Measurements from ENCODE around the gene PSMD12.
"Not testable (repeated sequence)": the region's sequence is repeated elsewhere in the genome, so short reads cannot be mapped to it uniquely, and the experiment has no call there.

The PSMD12 gene

GRCh38 chr17:67358612-67359011 lies 7.8 kb downstream of the PSMD12 start:
- DNase-seq (ENCODE audit: low read depth), result no peak

GRCh38 chr17:67353929-67354574 lies 12.3 kb downstream of the PSMD12 start:
- DNase-seq (ENCODE audit: low read depth), result no peak

- no peak for DNase-seq (ENCODE audit: low read depth)
Measured at GRCh38 chr17:67353161-67353560, 13.2 kb downstream of the PSMD12 start.

- no peak for DNase-seq (ENCODE audit: low read depth)
Measured at GRCh38 chr17:67349420-67349819, 17.0 kb downstream of the PSMD12 start.

- DNase-seq (ENCODE audit: low read depth), result no peak
Measured at GRCh38 chr17:67347826-67348225, 18.6 kb downstream of the PSMD12 start.

DNA sequence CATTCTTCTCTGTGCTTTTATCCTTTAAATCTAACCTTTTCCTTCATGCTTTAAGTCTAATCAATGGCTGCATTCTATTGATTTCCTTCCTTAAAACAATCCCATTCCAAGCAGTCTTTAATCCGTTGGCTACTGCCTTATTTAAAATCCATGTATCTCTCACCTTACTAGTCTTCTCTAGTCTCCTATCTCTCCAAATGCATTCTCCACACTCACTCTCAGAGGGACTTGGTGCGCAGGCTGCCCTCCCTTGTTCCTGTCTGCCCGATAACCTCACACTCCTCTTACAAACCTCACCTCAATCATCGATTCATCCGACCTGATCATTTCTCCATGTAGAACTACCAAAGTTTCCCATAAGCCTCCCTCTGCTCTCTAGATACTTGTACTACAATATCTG lies 23.1 kb downstream of the PSMD12 start:
- no peak for DNase-seq (ENCODE audit: low read depth)

GRCh38 chr17:67338353-67338752 lies 28.0 kb downstream of the PSMD12 start:
- not testable (repeated sequence) for DNase-seq (ENCODE audit: low read depth)

DNA sequence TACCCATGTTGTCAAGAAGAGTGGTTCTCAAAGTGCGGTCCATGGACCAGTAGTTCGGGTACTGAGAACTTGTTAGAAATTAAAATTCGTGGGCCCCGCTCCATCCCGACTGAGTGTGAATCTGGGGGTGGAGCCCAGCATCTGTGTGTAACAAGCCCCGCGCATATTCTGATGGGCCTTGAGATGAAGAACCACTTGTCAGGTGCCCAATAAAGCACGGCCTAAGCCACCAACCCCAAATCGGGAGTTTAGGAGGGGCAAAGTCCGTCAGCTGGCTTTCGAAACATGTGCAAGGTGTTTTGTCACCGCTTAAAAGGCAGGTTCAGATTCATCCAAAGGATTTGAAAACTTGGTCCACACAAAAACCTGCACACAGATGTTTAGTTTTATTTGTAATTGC lies 29.5 kb downstream of the PSMD12 start:
- DNase-seq (ENCODE audit: low read depth), result no peak

- no peak for DNase-seq (ENCODE audit: low read depth)
Measured at GRCh38 chr17:67335245-67335835, 31.0 kb downstream of the PSMD12 start.

GRCh38 chr17:67332162-67332508 lies 34.2 kb downstream of the PSMD12 start:
- DNase-seq (ENCODE audit: low read depth), result not testable (repeated sequence)

- DNase-seq (ENCODE audit: low read depth), result not testable (repeated sequence)
Measured at GRCh38 chr17:67331381-67332161, 34.8 kb downstream of the PSMD12 start.

DNA sequence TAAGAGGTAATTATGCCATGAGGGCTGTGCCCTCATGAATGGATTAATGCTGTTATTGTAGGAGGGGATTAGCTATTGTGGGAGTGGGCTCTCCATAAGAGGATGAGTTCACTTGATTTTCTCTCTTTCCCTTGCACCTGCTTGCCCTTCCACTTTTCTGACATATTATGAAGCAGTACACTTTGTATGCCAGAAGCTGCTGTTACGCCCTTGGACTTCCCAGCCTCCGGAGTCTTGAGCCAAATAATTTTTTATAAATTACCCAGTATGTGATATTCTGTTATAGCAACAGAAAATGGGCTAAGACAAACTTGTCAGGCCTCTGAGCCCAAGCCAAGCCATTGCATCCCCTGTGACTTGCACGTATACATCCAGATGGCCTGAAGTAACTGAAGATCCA lies 38.4 kb downstream of the PSMD12 start:
- no peak for DNase-seq (ENCODE audit: low read depth)

GRCh38 chr17:67326959-67327745 lies 39.2 kb downstream of the PSMD12 start:
- DNase-seq (ENCODE audit: low read depth), result not testable (repeated sequence)

GRCh38 chr17:67326440-67326839 lies 39.9 kb downstream of the PSMD12 start:
- no peak for DNase-seq (ENCODE audit: low read depth)

DNA sequence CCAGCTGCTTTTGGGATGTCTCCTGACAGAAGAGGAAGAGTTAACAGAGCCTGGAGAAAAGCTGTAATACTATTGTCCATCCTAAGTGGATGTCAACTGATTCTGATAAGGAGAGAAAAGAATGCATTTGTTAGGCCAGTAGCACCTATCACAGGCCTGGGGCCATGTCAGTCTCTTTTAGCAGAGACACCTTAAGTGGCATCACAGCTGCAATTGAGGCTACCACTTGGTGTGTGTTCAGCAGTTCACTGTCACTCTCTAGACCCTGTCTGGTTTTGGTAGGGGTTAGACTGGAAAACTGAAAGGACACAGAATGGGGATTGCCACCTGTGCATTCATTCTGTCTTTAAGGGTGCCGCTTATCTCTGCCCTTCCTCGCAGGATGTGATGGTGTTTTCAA lies 42.0 kb downstream of the PSMD12 start:
- DNase-seq (ENCODE audit: low read depth), result no peak

- DNase-seq (ENCODE audit: low read depth), result no peak
Measured at GRCh38 chr17:67323445-67323844, 42.9 kb downstream of the PSMD12 start.

DNA sequence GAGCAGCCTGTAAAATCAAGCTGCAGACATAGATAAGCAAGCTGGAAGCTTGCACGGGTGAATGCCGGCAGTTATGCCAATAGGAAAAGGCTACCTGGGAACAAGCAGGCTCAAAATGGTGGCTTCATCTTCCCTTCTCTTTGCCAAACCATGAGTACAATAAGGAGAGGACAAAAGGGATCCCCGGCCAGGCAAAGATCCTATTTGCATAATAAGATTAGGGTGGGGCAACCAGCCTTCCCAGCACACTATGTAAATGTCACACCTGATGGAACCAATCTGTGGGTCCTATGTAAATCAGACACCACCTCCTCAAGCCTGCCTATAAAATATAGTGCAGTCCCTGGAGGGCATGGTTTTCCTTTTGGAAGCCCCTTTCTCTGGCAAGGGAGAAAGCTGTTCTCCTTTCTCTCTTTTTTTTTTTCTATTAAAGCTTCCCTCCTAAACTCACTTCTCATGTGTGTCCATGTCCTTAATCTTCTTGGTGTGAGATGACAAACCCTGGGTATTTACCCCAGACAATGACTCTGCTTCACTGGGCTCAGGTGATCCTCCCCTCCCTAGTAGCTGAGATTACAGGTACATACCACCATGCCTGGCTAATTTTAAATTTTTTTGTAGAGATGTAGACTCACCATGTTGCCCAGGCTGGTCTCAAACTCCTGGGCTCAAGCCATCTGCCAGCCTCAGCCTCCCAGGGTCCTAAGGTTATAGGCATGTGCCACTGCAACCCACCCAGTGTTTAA lies 44.2 kb downstream of the PSMD12 start:
- DNase-seq (ENCODE audit: low read depth), result no peak

DNA sequence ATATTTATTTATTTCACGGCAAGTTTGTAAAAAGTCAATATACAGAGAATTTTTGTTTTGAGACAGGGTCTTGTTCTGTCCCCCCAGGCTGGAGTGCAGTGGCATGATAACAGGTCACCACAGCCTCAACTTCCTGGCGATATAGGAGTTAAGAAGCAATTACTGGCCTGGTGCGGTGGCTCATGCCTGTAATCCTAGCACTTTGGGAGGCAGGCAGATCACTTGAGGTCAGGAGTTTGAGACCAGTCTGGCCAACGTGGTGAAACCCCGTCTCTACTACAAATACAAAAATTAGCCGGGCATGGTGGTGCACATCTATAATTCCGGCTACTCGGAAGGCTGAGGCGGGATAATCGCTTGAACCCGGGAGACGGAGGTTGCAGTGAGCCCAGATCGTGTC lies 44.9 kb downstream of the PSMD12 start:
- not testable (repeated sequence) for DNase-seq (ENCODE audit: low read depth)

GRCh38 chr17:67316781-67317180 lies 49.6 kb downstream of the PSMD12 start:
- no peak for DNase-seq (ENCODE audit: low read depth)

GRCh38 chr17:67315865-67316264 lies 50.5 kb downstream of the PSMD12 start:
- DNase-seq (ENCODE audit: low read depth), result no peak

GRCh38 chr17:67312265-67312664 lies 54.1 kb downstream of the PSMD12 start:
- no peak for DNase-seq (ENCODE audit: low read depth)

DNA sequence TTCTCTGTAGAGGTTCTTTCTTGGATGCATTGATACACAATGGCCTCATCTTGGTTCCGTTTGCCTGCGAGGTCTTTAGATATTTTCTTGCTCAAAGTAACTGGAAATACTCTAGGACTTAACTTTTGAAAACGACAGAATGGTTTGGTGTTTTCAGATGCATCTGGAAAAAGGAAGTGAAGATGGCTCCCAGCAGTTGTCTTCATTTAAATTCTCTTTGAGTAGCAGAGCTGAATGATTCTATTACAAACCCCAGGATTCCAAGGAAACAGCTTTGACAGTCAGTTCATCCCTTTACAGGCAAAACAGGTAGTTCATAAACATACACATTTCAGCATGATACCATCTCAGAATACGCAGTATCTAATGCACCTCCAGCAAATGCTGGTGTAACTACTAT lies 54.8 kb downstream of the PSMD12 start:
- no peak for DNase-seq (ENCODE audit: low read depth)

Data from EH (cell line).